Measurements from ENCODE around the gene DDIT3. TPM values are rescaled to one million over a fixed set of nuclear protein-coding genes. Genes with fewer than 3 reads are reported as not detected.

The DDIT3 gene
- total and polyA plus RNA-seq, 4 donors: 4.7 to 30.2 (median 16.2) TPM

DNA sequence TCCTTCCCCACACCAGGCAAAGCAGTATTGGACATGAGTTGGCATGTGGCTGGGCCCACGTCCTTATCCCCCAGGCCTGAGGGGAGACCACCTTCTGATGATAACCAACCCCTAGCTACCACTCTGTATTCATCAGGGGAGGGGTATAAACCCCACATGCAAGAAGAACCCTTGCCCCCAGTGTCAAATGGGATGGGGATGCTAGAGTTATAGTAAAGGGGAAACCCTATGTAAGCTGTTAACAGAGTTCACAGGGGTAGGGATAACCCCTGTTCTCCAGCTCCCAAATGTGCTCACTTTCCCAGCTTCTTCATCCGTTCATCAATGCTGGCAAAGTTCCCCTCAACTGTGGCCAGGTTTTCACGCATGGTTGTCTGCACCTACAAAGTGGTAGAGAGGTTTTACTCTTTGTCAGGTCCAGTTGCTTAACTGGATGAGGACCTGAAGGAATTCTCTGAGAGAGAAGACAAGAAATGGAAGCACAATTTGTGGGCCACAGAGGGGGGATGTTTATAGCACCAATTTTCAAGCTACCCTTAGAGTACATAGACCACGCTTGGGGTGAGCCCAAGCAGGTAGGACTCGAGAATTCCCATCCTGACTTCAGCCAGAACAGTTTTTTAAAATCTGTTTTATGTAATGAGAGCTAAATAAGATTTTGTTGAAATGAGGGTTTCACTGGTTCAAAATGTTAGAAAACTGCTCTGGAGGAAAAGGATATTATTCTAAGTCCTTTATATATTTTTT, 10.3 kb upstream of the DDIT3 start:
- peaks cover 20 to 79% (median 45%) of the 10 kb centered on the region in 4 donors for H3K36me3 ChIP-seq (ENCODE audit: control insufficient read depth in 4 of 4, insufficient read depth in 3 of 4, low read depth in 1 of 4, low read length in 3 of 4)
- DNase-seq (ENCODE audit: low spot score): no peak
- no peaks in the 10 kb centered on the region for H3K27me3 ChIP-seq (ENCODE audit: control insufficient read depth in 4 of 4, insufficient read depth in 4 of 4, low read length in 3 of 4)
- WGBS: 89% methylated on average over 5 of the region's 5 CpGs
- H3K4me3 ChIP-seq (ENCODE audit: low read depth in 1 of 3, low read length in 3 of 3): no peak overlapping the region
- H3K27ac ChIP-seq (ENCODE audit: low read depth in 1 of 2, low read length in 2 of 2): no peak overlapping the region
- H3K9me3 ChIP-seq (ENCODE audit: control insufficient read depth in 4 of 4, low read length in 3 of 4): no peaks in the 10 kb centered on the region
- H3K4me1 ChIP-seq (ENCODE audit: control insufficient read depth in 4 of 4, insufficient read depth in 4 of 4, low read length in 3 of 4): no peaks in the 10 kb centered on the region
- no peak overlapping the region for H3K9ac ChIP-seq (ENCODE audit: low read depth in 1 of 2, low read length in 2 of 2)
- TF ChIP-seq, protein P1, sequence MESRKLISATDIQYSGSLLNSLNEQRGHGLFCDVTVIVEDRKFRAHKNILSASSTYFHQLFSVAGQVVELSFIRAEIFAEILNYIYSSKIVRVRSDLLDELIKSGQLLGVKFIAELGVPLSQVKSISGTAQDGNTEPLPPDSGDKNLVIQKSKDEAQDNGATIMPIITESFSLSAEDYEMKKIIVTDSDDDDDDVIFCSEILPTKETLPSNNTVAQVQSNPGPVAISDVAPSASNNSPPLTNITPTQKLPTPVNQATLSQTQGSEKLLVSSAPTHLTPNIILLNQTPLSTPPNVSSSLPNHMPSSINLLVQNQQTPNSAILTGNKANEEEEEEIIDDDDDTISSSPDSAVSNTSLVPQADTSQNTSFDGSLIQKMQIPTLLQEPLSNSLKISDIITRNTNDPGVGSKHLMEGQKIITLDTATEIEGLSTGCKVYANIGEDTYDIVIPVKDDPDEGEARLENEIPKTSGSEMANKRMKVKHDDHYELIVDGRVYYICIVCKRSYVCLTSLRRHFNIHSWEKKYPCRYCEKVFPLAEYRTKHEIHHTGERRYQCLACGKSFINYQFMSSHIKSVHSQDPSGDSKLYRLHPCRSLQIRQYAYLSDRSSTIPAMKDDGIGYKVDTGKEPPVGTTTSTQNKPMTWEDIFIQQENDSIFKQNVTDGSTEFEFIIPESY (IDR thresholded peaks at IDR 0.05): no peak
- TF ChIP-seq, protein P2, sequence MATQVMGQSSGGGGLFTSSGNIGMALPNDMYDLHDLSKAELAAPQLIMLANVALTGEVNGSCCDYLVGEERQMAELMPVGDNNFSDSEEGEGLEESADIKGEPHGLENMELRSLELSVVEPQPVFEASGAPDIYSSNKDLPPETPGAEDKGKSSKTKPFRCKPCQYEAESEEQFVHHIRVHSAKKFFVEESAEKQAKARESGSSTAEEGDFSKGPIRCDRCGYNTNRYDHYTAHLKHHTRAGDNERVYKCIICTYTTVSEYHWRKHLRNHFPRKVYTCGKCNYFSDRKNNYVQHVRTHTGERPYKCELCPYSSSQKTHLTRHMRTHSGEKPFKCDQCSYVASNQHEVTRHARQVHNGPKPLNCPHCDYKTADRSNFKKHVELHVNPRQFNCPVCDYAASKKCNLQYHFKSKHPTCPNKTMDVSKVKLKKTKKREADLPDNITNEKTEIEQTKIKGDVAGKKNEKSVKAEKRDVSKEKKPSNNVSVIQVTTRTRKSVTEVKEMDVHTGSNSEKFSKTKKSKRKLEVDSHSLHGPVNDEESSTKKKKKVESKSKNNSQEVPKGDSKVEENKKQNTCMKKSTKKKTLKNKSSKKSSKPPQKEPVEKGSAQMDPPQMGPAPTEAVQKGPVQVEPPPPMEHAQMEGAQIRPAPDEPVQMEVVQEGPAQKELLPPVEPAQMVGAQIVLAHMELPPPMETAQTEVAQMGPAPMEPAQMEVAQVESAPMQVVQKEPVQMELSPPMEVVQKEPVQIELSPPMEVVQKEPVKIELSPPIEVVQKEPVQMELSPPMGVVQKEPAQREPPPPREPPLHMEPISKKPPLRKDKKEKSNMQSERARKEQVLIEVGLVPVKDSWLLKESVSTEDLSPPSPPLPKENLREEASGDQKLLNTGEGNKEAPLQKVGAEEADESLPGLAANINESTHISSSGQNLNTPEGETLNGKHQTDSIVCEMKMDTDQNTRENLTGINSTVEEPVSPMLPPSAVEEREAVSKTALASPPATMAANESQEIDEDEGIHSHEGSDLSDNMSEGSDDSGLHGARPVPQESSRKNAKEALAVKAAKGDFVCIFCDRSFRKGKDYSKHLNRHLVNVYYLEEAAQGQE (IDR thresholded peaks at IDR 0.05): no peak
- TF ChIP-seq EGR1 (IDR thresholded peaks at IDR 0.05; ENCODE audit: low read depth in 2 of 2) (no peak), FOXA2 (IDR thresholded peaks at IDR 0.05) (no peak), YY1 (IDR thresholded peaks at IDR 0.05) (no peak), HNF4A (conservative IDR thresholded peaks at IDR 0.05) (no peak), GABPA (IDR thresholded peaks at IDR 0.05 in 1 of 2, conservative IDR thresholded peaks at IDR 0.05 in 1 of 2) (no peak)
- TF ChIP-seq, protein P3, sequence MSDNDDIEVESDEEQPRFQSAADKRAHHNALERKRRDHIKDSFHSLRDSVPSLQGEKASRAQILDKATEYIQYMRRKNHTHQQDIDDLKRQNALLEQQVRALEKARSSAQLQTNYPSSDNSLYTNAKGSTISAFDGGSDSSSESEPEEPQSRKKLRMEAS (IDR thresholded peaks at IDR 0.05): no peak

DNA sequence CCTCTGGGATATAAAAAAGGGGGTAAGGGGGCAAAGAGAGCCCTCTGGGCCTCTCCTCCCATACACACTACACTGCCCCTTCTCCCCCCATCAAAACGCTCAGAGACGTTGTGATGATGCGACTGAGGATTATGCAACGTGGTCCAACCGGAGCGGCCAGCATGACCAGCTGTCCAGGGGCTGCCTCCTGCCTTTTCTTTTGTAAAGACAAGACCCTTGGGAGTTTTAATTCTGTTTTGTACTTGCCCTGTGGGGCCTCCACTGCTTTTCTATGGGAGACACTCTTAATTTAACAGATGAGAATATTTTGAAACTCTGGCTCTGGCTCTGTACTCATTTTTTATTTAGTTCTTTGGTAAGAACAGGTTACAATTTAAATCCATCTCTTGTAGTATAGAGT, 9.5 kb upstream of the DDIT3 start:
- Histone ChIP-seq H3K9ac (ENCODE audit: low read depth in 1 of 2, low read length in 2 of 2) (no peak overlapping the region), H3K27ac (ENCODE audit: low read depth in 1 of 2, low read length in 2 of 2) (no peak overlapping the region), H3K27me3 (ENCODE audit: control insufficient read depth in 4 of 4, insufficient read depth in 4 of 4, low read length in 3 of 4) (no peaks in the 10 kb centered on the region), H3K9me3 (ENCODE audit: control insufficient read depth in 4 of 4, low read length in 3 of 4) (no peaks in the 10 kb centered on the region), H3K4me1 (ENCODE audit: control insufficient read depth in 4 of 4, insufficient read depth in 4 of 4, low read length in 3 of 4) (peaks cover 0 to 3% (median 2%) of the 10 kb centered on the region in 4 donors), H3K4me3 (ENCODE audit: low read depth in 1 of 3, low read length in 3 of 3) (no peak overlapping the region), H3K36me3 (ENCODE audit: control insufficient read depth in 4 of 4, insufficient read depth in 3 of 4, low read depth in 1 of 4, low read length in 3 of 4) (peaks cover 21 to 77% (median 49%) of the 10 kb centered on the region in 4 donors)
- TF ChIP-seq, protein P4, sequence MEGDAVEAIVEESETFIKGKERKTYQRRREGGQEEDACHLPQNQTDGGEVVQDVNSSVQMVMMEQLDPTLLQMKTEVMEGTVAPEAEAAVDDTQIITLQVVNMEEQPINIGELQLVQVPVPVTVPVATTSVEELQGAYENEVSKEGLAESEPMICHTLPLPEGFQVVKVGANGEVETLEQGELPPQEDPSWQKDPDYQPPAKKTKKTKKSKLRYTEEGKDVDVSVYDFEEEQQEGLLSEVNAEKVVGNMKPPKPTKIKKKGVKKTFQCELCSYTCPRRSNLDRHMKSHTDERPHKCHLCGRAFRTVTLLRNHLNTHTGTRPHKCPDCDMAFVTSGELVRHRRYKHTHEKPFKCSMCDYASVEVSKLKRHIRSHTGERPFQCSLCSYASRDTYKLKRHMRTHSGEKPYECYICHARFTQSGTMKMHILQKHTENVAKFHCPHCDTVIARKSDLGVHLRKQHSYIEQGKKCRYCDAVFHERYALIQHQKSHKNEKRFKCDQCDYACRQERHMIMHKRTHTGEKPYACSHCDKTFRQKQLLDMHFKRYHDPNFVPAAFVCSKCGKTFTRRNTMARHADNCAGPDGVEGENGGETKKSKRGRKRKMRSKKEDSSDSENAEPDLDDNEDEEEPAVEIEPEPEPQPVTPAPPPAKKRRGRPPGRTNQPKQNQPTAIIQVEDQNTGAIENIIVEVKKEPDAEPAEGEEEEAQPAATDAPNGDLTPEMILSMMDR (IDR thresholded peaks at IDR 0.05; ENCODE audit: low read depth, low read length, missing input control): no peak
- TF ChIP-seq FOXA2 (IDR thresholded peaks at IDR 0.05): no peak
- no peak for TF ChIP-seq SP1 (IDR thresholded peaks at IDR 0.05)
- TF ChIP-seq GABPA (IDR thresholded peaks at IDR 0.05 in 1 of 2, conservative IDR thresholded peaks at IDR 0.05 in 1 of 2): no peak
- TF ChIP-seq RAD21 (IDR thresholded peaks at IDR 0.05): no peak
- no peak for TF ChIP-seq HNF4A (conservative IDR thresholded peaks at IDR 0.05)
- no peak for TF ChIP-seq TAF1 (conservative IDR thresholded peaks at IDR 0.05)
- TF ChIP-seq, protein P5, sequence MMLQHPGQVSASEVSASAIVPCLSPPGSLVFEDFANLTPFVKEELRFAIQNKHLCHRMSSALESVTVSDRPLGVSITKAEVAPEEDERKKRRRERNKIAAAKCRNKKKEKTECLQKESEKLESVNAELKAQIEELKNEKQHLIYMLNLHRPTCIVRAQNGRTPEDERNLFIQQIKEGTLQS (IDR thresholded peaks at IDR 0.05): no peak
- TF ChIP-seq NR2F2 (IDR thresholded peaks at IDR 0.05): no peak
- WGBS: 82% methylated on average over 6 of the region's 6 CpGs
- no peak for DNase-seq (ENCODE audit: low spot score)
